ENCODE results near the gene INA.

Gene INA

GRCh38 chr10:103276251-103276895 lies 565 bp upstream of the INA start:
- DNase-seq (ENCODE audit: low spot score) = no peak

GRCh38 chr10:103277713-103278536 lies 987 bp downstream of the INA start:
- DNase-seq (ENCODE audit: low spot score) = no peak

GRCh38 chr10:103278537-103278823 lies 1.5 kb downstream of the INA start:
- DNase-seq (ENCODE audit: low spot score) = no peak

GRCh38 chr10:103278862-103279298 lies 1.9 kb downstream of the INA start:
- no peak for DNase-seq (ENCODE audit: low spot score)

GRCh38 chr10:103280031-103280430 lies 3.1 kb downstream of the INA start:
- no peak for DNase-seq (ENCODE audit: low spot score)

GRCh38 chr10:103280506-103280905 lies 3.6 kb downstream of the INA start:
- DNase-seq (ENCODE audit: low spot score) = no peak

GRCh38 chr10:103281753-103282152 lies 4.8 kb downstream of the INA start:
- DNase-seq (ENCODE audit: low spot score) = no peak

GRCh38 chr10:103282961-103283360 lies 6.0 kb downstream of the INA start:
- DNase-seq (ENCODE audit: low spot score) = no peak

GRCh38 chr10:103284170-103284569 lies 7.2 kb downstream of the INA start:
- DNase-seq (ENCODE audit: low spot score) = no peak

- no peak for DNase-seq (ENCODE audit: low spot score)
These were observed 11.1 kb downstream of the INA start for GRCh38 chr10:103287992-103288391.

GRCh38 chr10:103291588-103291987 lies 14.7 kb downstream of the INA start:
- DNase-seq (ENCODE audit: low spot score) = no peak

- DNase-seq (ENCODE audit: low spot score) = no peak
These were observed 18.6 kb downstream of the INA start for GRCh38 chr10:103295374-103296015.

GRCh38 chr10:103307594-103307993 lies 30.7 kb downstream of the INA start:
- no peak for DNase-seq (ENCODE audit: low spot score)

GRCh38 chr10:103310197-103310596 lies 33.3 kb downstream of the INA start:
- no peak for DNase-seq (ENCODE audit: low spot score)

GRCh38 chr10:103316087-103316486 lies 39.1 kb downstream of the INA start:
- DNase-seq (ENCODE audit: low spot score) = no peak

GRCh38 chr10:103327906-103328305 lies 51.0 kb downstream of the INA start:
- no peak for DNase-seq (ENCODE audit: low spot score)

- DNase-seq (ENCODE audit: low spot score) = no peak
These were observed 57.1 kb downstream of the INA start for GRCh38 chr10:103333934-103334520.

GRCh38 chr10:103334567-103334966 lies 57.6 kb downstream of the INA start:
- DNase-seq (ENCODE audit: low spot score) = no peak

GRCh38 chr10:103336370-103336769 lies 59.4 kb downstream of the INA start:
- DNase-seq (ENCODE audit: low spot score) = no peak
